HG03432 (cell line): Measurements from ENCODE around the gene NCKAP1.
"Not testable (repeated sequence)": the region's sequence is repeated elsewhere in the genome, so short reads cannot be mapped to it uniquely, and the experiment has no call there.

ENCODE experiments used
- ATAC-seq: cut with Tn5 transposase; IDR thresholded peaks from one replicate; pipeline ENCODE4 v1.9.1; 2021; ENCODE audit warnings: mild to moderate bottlenecking, moderate library complexity; ENCODE audit not compliant: unreplicated experiment

The NCKAP1 gene

GRCh38 chr2:183009249-183009899 is 28.9 kb downstream of the NCKAP1 start:
- no peak for ATAC-seq

- ATAC-seq: no peak
Measured at GRCh38 chr2:183001948-183002347, 36.3 kb downstream of the NCKAP1 start.

GRCh38 chr2:183000846-183001245 is 37.4 kb downstream of the NCKAP1 start:
- no peak for ATAC-seq

GRCh38 chr2:182999348-183000028 is 38.8 kb downstream of the NCKAP1 start:
- no peak for ATAC-seq

- no peak for ATAC-seq
Measured at GRCh38 chr2:182994228-182994912, 43.9 kb downstream of the NCKAP1 start.

- ATAC-seq: no peak
Measured at GRCh38 chr2:182982941-182983340, 55.3 kb downstream of the NCKAP1 start.

GRCh38 chr2:182981475-182981874 is 56.8 kb downstream of the NCKAP1 start:
- ATAC-seq: not testable (repeated sequence)

- no peak for ATAC-seq
Measured at GRCh38 chr2:182980652-182981051, 57.6 kb downstream of the NCKAP1 start.

GRCh38 chr2:182980115-182980514 is 58.1 kb downstream of the NCKAP1 start:
- ATAC-seq: peak; percentile 77

GRCh38 chr2:182977463-182977862 is 60.8 kb downstream of the NCKAP1 start:
- peak; percentile 50 for ATAC-seq

- no peak for ATAC-seq
Measured at GRCh38 chr2:182973441-182974352, 64.6 kb downstream of the NCKAP1 start.

GRCh38 chr2:182972548-182972942 is 65.7 kb downstream of the NCKAP1 start:
- ATAC-seq: no peak

- peak; percentile 58 for ATAC-seq
Measured at GRCh38 chr2:182971820-182972547, 66.3 kb downstream of the NCKAP1 start.

GRCh38 chr2:182970486-182970885 is 67.8 kb downstream of the NCKAP1 start:
- ATAC-seq: no peak

GRCh38 chr2:182968493-182968892 is 69.8 kb downstream of the NCKAP1 start:
- ATAC-seq: no peak

GRCh38 chr2:182966356-182966755 is 71.9 kb downstream of the NCKAP1 start:
- ATAC-seq: not testable (repeated sequence)

GRCh38 chr2:182962641-182963040 is 75.6 kb downstream of the NCKAP1 start:
- ATAC-seq: no peak

GRCh38 chr2:182960869-182961268 is 77.4 kb downstream of the NCKAP1 start:
- not testable (repeated sequence) for ATAC-seq

- ATAC-seq: no peak
Measured at GRCh38 chr2:182954789-182955188, 83.5 kb downstream of the NCKAP1 start.

- ATAC-seq: no peak
Measured at GRCh38 chr2:182952741-182953450, 85.4 kb downstream of the NCKAP1 start.
